Measurements from ENCODE around the gene STK25. TPM values are rescaled to one million over a fixed set of nuclear protein-coding genes. Genes with fewer than 3 reads are reported as not detected.

The STK25 gene
- total RNA-seq, 2 donors from 2014 or later, result 105 to 109 TPM

GRCh38 chr2:241546771-241547498 is 38.6 kb upstream of the STK25 start:
- DNase-seq (no peak), ATAC-seq (no peak)
- H3K27me3 Mint-ChIP-seq, result peaks cover 41% of the 10 kb centered on the region
- no peak overlapping the region for H3K27ac Mint-ChIP-seq
- no peak overlapping the region for H3K4me3 Mint-ChIP-seq
- no peaks in the 10 kb centered on the region for H3K9me3 ChIP-seq (ENCODE audit: control insufficient read depth, low read length, poor library complexity, severe bottlenecking)
- H3K36me3 Mint-ChIP-seq (ENCODE audit: low read depth), result peaks cover 3% of the 10 kb centered on the region
- H3K4me1 Mint-ChIP-seq, result no peaks in the 10 kb centered on the region

DNA sequence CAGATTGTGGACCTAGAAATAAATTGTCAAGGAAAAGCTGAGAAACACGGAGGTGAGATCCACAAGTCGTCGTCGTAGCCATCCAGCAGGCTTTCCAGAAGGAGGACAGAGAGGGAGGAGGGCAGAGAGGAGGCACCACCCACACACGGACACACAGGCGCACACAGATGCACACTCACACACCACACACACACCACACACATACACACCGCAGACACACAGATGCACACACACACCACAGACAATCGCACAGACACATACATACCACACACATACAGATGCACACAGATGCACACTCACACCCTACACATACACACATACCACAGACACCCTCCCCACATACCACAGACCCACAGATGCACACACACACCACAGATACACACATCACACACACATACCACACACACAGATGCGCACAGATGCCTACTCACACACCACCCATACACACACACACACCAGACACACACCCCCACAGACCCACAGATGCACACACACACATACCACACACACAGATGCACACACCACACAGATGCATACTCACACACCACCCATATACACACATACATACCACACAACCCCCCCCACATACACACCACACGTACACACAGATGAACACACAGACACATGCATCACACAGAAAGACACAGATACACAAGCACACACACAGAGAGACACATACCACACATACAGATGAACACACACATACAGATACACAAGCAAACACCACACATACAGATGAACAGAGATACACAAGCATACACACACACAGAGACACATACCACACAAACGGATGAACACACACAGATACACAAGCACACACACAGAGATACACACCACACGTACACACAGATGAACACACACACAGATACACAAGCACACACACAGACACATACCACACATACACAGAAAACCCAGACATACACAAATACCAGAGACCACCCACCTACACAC is 37.4 kb upstream of the STK25 start:
- Mint-ChIP-seq H3K4me1 (no peaks in the 10 kb centered on the region), H3K27me3 (peaks cover 33% of the 10 kb centered on the region), H3K4me3 (no peak overlapping the region), H3K36me3 (ENCODE audit: low read depth) (peaks cover 3% of the 10 kb centered on the region), H3K27ac (no peak overlapping the region)
- H3K9me3 ChIP-seq (ENCODE audit: control insufficient read depth, low read length, poor library complexity, severe bottlenecking), result no peaks in the 10 kb centered on the region
- ATAC-seq, result no peak
- DNase-seq, result no peak

DNA sequence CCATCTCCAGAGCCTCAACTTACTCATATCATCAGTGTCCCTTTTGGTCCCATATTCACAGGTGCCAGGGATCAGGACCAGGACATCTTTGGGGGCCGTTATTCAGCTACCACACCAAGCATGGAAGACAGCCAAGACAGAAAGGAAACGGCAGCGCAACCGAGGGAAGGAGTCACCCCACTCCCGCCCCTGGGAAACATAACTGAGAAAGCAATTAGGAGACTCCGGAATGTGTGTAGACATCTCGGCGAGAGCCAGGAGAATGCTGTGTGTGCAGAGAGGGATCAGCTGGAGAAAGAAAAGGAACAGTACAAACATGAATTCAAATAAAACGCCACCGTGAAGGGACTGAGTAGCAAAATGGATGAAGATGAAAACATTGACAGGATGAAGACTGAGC is 36.7 kb upstream of the STK25 start:
- Mint-ChIP-seq H3K27me3 (peaks cover 35% of the 10 kb centered on the region), H3K36me3 (ENCODE audit: low read depth) (peaks cover 3% of the 10 kb centered on the region), H3K27ac (no peak overlapping the region), H3K4me1 (no peaks in the 10 kb centered on the region), H3K4me3 (no peak overlapping the region)
- H3K9me3 ChIP-seq (ENCODE audit: control insufficient read depth, low read length, poor library complexity, severe bottlenecking), result no peaks in the 10 kb centered on the region
- ATAC-seq (no peak), DNase-seq (no peak)

DNA sequence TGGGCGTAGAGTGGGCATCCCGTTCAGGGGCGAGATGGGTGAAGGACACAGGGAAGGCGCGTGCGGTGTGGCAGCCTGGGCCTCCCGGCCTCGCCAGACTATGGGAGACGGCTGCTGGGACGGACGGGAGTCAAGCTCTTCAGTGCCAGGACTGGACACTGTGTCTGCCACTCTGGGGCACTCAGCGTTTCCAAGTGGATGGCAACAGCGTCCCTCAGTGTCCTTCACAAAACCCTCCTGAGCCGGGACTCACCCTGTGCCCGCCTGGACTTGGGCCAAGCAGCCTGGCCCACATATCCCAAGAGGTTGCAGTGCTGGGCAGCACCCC is 33.9 kb upstream of the STK25 start:
- Mint-ChIP-seq H3K36me3 (ENCODE audit: low read depth) (peaks cover 3% of the 10 kb centered on the region), H3K4me1 (no peaks in the 10 kb centered on the region), H3K4me3 (no peak overlapping the region), H3K27me3 (peaks cover 26% of the 10 kb centered on the region), H3K27ac (no peak overlapping the region)
- ATAC-seq (no peak), DNase-seq (no peak)
- no peaks in the 10 kb centered on the region for H3K9me3 ChIP-seq (ENCODE audit: control insufficient read depth, low read length, poor library complexity, severe bottlenecking)

DNA sequence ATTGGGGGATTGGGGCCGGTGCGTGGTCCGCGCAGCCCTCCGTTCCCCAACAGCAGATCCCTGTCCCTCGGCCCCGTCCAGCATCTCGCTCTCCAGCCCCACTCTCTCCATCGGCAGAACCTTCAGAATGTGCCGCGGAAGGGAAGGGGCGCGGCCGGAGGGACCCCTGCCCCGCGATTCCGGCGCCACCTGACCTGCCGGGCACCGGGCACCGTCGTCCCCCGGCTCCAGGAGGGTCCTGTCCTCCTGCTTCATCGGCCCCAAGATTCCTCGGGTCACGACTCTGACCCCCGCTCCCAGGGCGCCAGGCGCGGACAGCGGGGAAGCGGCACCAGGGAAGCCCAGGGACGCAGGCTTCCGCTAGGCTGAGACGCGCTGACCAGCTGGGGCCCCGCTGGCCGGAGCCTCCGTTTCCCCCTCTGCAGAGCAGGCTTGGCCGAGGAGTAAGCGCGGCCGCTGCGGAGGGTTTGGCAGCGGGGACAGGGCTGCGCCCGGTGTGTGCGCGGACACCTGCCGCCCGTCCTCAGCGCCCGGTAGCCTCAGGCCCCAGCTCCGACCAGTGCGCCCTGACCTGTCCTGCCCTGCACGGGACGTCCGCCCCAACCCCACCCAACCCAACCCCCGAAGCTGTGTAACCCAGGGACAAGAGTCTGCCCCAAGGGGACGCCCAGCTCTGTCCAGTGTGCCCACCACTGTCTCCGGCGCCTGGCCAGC is 33.3 kb upstream of the STK25 start:
- Mint-ChIP-seq H3K4me3 (no peak overlapping the region), H3K36me3 (ENCODE audit: low read depth) (no peaks in the 10 kb centered on the region), H3K27me3 (peaks cover 27% of the 10 kb centered on the region), H3K27ac (no peak overlapping the region), H3K4me1 (no peaks in the 10 kb centered on the region)
- no peaks in the 10 kb centered on the region for H3K9me3 ChIP-seq (ENCODE audit: control insufficient read depth, low read length, poor library complexity, severe bottlenecking)
- ATAC-seq (no peak), DNase-seq (no peak)

DNA sequence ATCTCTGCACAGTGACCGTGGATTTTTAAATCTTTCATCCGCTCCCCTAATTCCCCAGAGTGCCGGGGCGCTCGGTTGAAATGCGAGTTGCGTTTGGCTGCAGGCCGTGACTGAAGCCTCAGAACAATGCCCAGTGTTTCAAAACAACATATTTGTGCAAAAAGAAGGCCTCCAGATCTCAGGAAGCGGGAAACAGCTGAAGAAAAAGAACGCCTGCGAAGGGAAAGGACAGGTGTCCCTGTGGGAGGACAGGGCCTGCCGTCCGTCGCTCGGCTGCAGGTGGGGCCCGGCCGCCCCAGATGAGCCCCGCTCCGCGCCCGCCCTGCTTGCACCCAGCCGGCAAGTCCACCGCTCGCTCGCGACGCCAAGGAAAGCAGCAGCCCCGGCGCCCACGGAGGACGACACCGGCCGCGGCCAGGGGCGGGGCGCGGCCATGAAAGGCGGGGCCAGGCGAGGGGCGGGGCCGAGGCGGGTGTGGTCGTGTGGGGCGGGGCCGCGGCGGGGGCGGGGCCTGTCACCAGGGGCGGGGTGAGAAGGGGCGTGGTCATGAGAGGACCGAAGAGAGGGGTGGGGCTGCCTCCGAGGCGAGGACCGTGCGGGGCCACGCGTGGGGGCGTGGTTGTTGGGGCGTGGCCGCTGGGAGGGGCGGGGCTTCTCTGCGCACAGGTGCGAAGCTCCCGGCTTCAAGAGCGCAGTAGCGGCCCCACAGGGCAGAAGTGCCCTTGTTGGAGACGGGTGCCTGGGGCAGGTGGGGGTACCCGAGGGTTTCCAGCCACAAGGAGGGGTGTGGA is 32.6 kb upstream of the STK25 start:
- H3K27me3 Mint-ChIP-seq, result peaks cover 34% of the 10 kb centered on the region
- no peak overlapping the region for H3K27ac Mint-ChIP-seq
- no peaks in the 10 kb centered on the region for H3K36me3 Mint-ChIP-seq (ENCODE audit: low read depth)
- peak overlapping the region; percentile 72 for H3K4me3 Mint-ChIP-seq
- H3K9me3 ChIP-seq (ENCODE audit: control insufficient read depth, low read length, poor library complexity, severe bottlenecking), result no peaks in the 10 kb centered on the region
- peak; percentile 49 to 57 (median 54) for DNase-seq
- ATAC-seq, result peak; percentile 83
- no peaks in the 10 kb centered on the region for H3K4me1 Mint-ChIP-seq

- H3K9me3 ChIP-seq (ENCODE audit: control insufficient read depth, low read length, poor library complexity, severe bottlenecking), result no peaks in the 10 kb centered on the region
- ATAC-seq (no peak), DNase-seq (no peak)
- no peak overlapping the region for H3K27ac Mint-ChIP-seq
- peak overlapping the region; percentile 72 for H3K4me3 Mint-ChIP-seq
- peaks cover 37% of the 10 kb centered on the region for H3K27me3 Mint-ChIP-seq
- H3K36me3 Mint-ChIP-seq (ENCODE audit: low read depth), result no peaks in the 10 kb centered on the region
- no peaks in the 10 kb centered on the region for H3K4me1 Mint-ChIP-seq
These were observed 32.0 kb upstream of the STK25 start for GRCh38 chr2:241540401-241540770.

GRCh38 chr2:241539616-241540374 is 31.4 kb upstream of the STK25 start:
- no peaks in the 10 kb centered on the region for H3K9me3 ChIP-seq (ENCODE audit: control insufficient read depth, low read length, poor library complexity, severe bottlenecking)
- H3K36me3 Mint-ChIP-seq (ENCODE audit: low read depth), result no peaks in the 10 kb centered on the region
- no peak overlapping the region for H3K4me3 Mint-ChIP-seq
- ATAC-seq, result no peak
- H3K27ac Mint-ChIP-seq, result no peak overlapping the region
- no peak for DNase-seq
- H3K27me3 Mint-ChIP-seq, result peaks cover 37% of the 10 kb centered on the region
- no peaks in the 10 kb centered on the region for H3K4me1 Mint-ChIP-seq

DNA sequence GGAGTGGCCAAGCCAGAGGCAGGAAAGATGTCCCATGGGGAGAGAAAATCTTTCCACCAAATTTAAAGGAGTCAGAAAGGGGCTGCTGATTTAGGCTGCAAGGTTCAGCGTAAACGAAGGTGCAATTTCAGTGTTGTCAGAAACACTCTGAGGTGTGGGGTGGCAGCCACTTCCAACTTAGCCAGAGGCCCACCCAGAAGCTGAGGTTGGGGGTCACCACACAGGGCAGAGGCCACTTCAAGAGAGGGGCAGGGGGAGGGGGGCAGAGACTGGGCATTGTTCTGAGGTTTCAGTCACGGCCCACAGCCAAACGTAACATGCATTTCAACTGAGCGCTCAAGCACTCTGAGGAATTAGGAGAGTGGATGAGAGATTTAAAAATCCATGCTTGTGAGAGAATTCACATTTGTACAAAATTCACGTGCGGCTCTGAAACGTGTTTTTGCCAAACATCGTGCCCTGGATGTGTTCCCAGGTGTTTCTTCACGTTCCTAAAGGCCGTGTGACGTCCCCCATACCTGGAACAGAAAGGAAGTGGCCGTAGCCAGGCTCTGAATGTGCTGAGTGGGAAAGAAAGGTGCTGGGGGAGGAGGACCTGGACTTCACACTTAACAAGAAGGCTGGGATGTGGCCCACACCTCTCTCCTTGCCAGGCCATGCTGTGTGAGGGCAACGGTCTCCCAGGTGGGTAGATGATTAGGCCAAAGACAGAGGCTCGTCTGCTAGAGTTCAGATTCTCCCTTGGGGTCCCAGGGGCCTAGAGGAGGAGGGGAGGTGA is 30.6 kb upstream of the STK25 start:
- DNase-seq (no peak), ATAC-seq (no peak)
- Mint-ChIP-seq H3K36me3 (ENCODE audit: low read depth) (no peaks in the 10 kb centered on the region), H3K27me3 (peaks cover 43% of the 10 kb centered on the region), H3K4me1 (peaks cover 3% of the 10 kb centered on the region), H3K27ac (no peak overlapping the region), H3K4me3 (no peak overlapping the region)
- no peaks in the 10 kb centered on the region for H3K9me3 ChIP-seq (ENCODE audit: control insufficient read depth, low read length, poor library complexity, severe bottlenecking)

DNA sequence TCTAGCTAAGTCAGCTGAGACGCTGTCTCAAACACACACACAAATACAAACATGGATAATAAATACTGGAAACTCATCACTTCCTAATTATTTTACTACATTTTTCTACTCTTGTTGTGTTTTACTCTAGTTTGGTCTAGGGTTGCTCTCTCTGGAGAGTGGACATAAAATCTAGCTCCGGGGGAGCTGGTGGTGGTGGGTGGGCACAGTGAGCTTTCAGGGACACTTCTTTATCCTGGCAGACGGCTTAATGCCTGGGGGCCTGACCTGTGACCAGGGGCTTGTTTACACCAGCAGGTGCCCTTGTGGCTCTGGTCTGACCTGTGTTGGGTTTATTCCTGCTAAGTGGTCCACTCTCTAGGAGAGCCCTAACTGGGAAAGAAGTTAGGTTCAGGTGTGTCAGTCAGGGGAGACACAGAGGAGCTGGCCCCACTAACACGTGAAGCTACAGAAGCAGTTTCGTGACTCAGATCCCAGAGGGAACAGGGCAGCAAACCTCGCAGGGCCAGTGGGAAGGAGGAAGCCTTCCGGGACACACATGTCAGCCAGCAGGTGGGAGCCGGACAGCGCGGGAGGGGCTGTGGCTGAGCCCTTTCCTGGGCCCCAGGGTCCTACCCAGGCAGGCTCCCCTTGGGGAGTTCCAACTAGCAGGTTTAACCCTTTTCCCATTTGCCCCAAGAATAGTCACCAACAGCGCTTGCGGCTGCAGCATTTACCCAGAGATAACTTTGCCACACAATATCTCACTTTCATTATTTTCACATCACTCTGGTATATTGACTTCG is 27.7 kb upstream of the STK25 start:
- H3K36me3 Mint-ChIP-seq (ENCODE audit: low read depth), result no peaks in the 10 kb centered on the region
- peaks cover 32% of the 10 kb centered on the region for H3K27me3 Mint-ChIP-seq
- H3K4me3 Mint-ChIP-seq, result no peak overlapping the region
- DNase-seq, result no peak
- H3K4me1 Mint-ChIP-seq, result peaks cover 3% of the 10 kb centered on the region
- ATAC-seq, result no peak
- no peak overlapping the region for H3K27ac Mint-ChIP-seq
- no peaks in the 10 kb centered on the region for H3K9me3 ChIP-seq (ENCODE audit: control insufficient read depth, low read length, poor library complexity, severe bottlenecking)

- no peak for DNase-seq
- ATAC-seq, result no peak
- Mint-ChIP-seq H3K27me3 (peaks cover 25% of the 10 kb centered on the region), H3K4me3 (no peak overlapping the region), H3K36me3 (ENCODE audit: low read depth) (no peaks in the 10 kb centered on the region), H3K27ac (no peak overlapping the region), H3K4me1 (peaks cover 3% of the 10 kb centered on the region)
- H3K9me3 ChIP-seq (ENCODE audit: control insufficient read depth, low read length, poor library complexity, severe bottlenecking), result no peaks in the 10 kb centered on the region
These were observed 26.5 kb upstream of the STK25 start for GRCh38 chr2:241534701-241535375.
